ENCODE results near the gene ANGPTL2. TPM values are rescaled to one million over a fixed set of nuclear protein-coding genes. Genes with fewer than 3 reads are reported as not detected.
A peak's percentile ranks its signal among the peaks of the same experiment; 100 is the strongest.

The ANGPTL2 gene
- polyA plus RNA-seq, 4 donors: 8.0 to 72.4 (median 13.5) TPM

DNA sequence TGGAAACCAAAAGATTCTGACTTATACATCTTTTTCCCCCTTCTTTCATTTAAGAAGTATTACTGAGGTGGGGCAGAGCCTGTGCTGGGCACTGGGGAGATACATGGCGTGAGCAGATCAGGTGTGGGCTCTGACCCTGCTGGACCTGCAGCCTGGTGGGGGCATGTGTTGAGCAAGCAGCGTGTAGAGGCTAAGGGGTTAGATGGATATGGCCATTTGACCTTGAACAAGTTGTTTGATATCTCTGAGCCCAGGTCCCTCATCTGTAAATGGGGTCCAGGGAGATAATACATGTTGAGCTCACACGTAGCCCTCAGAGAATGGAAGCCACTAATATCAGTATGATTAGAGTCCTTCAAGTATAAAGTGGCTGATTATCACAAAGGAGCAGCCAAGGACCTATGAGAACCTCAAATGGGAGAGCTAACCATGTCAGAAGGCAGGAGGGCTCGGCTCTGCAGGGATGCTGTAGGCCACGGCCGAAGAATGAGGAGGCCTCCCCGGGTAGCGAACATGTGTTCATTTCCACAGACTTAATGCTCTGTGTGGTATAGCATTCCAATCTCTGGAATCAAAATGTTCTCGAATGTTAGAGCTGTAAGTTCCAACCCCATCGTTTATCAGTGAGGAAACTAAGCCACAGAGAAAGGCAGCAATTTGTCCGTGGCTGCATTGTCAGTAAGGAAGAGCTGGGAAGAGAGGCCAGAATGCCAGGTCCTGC lies 15.4 kb upstream of the ANGPTL2 start:
- DNase-seq (ENCODE audit: low read depth in 4 of 4, low spot score in 3 of 4): no peak

DNA sequence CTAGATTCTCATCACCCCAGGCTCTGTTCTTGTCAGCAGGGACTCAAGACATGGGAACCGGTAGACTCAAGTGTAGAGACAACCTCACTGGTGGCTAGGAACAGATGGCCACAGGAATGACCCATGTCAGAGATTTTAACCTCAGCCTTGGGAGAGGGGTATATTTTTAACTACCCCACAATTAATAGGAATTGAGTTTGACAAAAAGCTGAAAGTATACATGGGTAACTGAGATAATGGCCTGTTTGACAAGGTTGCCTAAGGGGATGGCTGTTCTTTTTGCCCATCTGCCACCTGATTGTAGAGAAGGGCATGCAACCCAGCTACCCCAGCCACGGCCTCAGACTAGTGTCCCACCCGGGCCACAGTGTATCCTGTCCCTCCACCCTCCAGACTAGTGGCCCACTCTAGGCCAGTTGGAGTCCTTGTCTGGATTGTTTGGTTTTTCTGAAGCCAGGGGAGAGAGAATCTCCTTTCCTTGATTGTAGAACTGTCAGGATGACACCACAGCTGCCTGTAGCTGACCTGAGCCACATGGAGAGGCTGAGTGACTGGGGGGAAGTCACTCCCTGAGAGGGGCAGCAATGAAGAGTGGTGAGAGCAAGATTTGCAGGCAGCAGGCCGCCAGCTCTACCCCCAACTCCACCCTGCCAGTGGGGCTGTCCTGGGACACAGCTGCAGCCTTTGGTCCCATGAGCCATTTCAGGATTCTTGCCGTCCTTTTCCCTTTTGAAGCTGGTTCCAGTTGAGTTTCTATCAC lies 14.6 kb upstream of the ANGPTL2 start:
- DNase-seq (ENCODE audit: low read depth in 4 of 4, low spot score in 3 of 4): no peak

DNA sequence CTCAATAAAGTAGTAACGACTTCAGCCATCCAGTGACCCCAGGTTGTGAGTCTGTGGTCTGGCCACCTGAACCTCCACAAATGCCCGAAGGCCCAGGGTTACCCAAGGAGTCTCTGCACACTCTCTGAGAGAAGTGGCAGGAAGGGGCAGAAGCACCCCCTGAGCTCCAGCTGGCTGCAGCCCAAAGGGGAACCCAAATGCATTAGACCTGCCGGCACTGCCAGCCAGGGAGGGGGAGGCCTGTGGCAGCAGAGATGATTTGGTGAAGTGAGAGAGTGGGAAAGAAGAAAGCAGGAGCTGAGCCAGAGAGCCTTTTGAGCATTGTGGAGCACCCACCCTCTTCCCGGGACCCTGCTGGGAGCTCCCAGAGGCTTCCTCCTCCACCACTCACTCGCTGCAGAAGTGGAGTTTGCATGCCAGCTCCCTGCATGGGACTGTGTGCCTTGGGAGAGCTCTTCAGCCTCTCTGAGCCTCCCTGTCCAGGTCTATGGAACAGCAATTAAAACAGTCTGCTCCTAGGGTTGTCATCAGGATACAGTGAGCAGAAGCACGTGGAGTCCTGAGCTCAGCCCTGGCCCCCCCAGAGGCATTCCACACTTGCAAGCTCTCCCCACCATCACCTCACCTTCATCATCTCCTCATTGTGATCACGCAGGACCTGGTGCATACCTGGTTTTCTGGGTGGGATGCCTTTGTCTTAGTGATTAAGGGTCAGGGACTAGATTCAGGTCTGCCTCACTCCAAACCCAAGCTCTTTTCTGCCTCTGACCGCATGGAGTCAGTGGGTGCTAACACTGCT lies 13.8 kb upstream of the ANGPTL2 start:
- DNase-seq (ENCODE audit: low read depth in 4 of 4, low spot score in 3 of 4): no peak

DNA sequence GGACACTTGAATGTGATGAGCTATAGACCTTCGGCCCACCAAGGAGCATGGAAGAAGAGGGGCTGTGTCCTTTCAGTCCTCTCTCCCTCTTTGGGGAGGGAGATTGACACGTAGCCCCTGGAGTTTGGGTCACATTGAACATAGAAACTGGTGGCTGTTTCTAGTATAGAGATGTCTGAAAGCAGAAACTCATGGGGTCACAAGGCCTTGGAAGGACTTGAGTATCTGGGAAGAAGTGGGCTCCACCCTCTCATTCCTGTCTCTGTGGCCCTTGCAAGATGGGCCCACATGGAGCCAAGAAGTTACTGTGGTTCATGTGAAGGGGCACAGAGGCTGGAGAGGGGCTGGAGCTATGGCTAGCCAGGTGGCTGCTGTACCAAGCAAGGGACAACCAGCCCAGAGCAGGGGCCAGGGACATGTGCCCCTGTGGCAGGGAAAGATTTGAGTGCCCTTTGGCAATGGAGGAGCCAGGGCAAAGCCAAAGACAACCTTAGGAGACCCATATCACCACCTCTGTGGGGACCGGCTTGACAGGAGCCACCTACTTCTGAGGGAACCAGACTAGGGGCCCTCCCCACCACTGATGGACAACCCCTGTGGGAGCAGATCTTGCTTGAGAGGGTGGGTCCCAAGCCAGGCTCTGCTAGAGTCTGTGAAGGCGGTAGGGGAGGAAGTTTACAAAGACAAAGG lies 12.8 kb upstream of the ANGPTL2 start:
- no peak for DNase-seq (ENCODE audit: low read depth in 4 of 4, low spot score in 3 of 4)

DNA sequence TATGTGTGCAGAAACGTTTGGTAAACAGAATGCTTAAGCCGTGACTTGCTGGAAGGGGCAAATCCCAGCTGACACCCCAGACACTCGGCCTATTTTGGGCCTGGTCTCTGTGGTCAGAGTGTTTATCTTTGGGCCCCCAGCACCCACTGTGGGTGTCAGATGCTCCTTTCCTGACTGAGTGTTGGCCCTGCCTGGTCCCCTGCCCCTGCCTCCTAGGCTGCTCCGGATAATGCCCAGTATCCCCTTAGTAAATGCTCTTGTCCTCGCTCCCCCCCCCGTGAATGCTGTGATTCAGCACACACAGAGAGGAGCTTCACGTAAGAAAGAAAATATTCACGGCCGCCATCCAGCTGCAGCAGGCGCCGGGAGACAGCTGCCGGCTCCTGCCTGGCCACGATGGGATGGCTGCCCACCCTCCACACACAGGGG lies 11.3 kb upstream of the ANGPTL2 start:
- no peak for DNase-seq (ENCODE audit: low read depth in 4 of 4, low spot score in 3 of 4)

DNA sequence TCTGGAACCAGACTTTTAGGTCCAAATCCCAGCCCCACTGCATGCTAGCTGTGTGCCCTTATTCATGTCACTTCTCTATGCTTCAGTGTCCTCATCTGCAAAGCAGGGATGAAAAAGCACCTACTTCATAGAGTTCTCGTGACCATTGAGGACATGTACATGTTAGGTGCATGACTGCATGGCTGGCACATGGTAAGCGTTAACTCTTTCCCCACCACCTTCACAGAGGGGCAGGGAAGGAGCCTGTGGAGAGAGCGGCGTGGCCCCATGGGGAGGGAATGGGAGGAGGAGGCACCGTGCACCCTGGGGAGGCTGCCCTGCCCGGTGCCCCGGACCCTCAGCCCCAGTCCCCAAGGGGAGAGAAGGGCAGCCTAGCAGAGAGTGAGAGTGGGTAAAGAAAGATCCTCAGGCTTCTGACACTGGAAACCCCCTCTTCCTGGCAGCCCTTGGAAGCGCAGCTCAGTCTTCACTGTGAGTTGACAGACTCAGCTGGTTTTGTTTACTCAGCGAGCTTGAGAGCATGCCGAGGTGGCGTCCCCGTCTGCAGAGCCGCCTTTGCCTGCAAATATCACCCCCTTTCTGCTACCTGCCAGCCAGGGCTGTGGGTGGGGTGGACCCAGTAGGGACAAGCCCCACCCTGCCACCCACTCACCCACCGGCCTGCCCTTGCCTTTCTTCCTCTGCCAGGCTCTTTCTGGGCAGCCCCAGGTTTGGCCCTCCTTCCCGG lies 10.6 kb upstream of the ANGPTL2 start:
- no peak for DNase-seq (ENCODE audit: low read depth in 4 of 4, low spot score in 3 of 4)

DNA sequence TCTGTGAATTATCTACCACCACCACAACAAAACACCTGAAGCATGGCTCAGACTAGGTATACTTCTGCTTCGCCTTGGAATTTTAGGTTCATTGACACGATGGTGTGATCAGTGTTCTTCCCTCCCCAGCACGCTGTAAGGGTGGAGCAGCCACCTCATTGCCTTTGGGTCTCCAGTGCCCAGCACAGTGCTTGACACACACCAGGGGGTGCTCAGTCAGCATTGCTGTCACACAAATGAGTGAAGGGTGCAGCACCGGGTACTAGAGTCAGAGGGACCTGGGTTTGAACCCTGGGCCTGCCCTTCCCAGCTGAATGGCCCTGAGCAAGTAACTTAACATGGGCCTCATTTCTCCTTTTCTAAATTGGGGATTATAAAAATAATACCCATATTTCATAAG lies 9.9 kb upstream of the ANGPTL2 start:
- DNase-seq (ENCODE audit: low read depth in 4 of 4, low spot score in 3 of 4): no peak

DNA sequence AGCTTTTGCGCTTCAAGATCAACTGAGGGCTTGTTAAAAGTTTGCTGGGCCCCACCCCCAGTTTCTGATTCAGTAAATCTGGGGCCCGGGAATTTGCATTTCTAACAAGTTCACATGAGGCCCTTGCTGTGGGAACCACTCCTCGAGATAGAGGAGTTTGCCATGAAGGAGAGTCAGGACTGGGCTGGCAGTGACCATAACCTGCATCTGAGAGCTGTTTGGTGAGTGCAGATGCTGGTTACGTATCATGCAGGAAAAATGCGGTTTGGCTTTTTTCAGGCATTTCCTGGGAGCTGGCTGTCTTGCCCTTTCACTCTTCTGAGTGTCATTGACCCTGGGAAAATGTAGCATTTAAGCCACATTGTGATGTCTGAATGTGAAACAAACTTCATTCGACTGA lies 9.4 kb upstream of the ANGPTL2 start:
- no peak for DNase-seq (ENCODE audit: low read depth in 4 of 4, low spot score in 3 of 4)

DNA sequence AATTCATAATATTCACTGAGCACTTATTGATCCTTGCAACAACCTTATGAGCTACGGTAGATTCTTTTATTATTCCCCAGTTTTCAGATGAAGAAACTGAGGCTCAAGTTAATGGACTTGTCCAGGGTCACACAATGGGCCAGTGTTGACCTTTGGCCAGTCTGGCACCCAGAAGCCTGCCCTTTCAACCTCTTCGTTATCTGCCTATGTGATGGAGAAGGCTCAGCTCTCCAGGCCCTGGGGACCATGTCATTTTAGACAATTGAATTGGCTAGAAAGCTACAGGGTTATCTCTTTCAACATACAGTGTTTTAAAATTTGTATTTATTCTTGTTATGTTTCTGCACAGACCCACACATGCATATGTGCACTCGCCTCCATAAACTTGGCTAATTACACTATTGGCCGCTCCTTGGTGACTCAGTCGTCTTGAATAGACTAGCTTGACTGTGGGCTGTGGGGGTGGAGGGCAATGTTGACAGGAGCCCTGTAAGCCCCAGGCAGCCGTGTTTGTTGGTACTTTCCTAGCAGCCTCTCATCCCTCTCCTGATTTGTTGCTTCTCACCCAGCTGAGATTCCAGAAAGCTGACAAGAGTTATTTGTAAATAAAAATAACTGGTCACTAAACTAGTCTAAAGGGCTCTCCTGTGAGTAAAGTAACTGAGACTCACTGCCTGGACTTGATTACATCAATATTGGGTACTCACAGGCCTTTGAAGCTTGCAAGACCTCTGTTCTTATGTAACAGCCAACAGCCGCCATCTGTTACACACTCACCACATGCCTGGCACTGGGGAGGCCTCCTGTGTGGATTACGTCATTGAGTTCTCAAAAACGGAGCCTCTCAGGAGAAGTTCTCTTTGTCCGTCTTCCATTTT lies 8.5 kb upstream of the ANGPTL2 start:
- DNase-seq (ENCODE audit: low read depth in 4 of 4, low spot score in 3 of 4): no peak

DNA sequence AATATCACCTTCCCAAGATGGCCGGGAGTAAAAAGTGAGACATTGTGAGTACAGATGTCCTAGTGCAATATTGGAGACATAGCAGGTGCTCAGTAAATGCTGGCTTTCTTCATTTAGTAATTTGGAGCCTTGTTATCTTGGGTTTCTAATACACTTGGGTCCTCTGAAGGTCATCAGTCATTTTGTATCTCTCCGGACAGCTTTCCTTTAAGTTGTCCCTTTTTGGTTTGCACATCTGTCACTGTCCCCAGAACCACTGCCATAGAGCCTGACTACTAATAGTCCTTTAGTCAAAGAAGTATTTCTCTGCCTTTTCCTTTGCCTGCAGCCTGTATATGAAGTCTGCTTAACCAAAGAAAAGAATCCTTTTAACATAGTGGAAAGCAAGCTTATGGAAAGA lies 7.8 kb upstream of the ANGPTL2 start:
- no peak for DNase-seq (ENCODE audit: low read depth in 4 of 4, low spot score in 3 of 4)

DNA sequence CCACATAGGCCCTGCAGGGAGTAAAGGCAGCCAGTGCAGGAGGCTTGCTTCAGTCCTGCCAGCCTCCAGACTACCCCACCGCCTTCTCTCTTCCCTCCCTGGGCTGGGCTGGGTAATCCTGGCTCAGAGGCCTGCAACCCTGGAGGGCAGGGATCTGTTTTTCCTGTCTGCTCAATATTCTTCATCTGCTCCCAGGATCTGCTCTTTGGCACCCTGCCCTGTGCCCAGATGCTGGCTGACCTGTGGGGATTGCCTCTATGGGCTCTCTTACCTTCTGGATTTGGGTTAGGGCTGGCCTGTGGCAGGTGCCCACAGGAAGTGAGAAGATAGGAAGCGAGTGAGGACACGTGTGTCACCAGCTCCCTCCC lies 7.3 kb upstream of the ANGPTL2 start:
- DNase-seq (ENCODE audit: low read depth in 4 of 4, low spot score in 3 of 4): no peak

DNA sequence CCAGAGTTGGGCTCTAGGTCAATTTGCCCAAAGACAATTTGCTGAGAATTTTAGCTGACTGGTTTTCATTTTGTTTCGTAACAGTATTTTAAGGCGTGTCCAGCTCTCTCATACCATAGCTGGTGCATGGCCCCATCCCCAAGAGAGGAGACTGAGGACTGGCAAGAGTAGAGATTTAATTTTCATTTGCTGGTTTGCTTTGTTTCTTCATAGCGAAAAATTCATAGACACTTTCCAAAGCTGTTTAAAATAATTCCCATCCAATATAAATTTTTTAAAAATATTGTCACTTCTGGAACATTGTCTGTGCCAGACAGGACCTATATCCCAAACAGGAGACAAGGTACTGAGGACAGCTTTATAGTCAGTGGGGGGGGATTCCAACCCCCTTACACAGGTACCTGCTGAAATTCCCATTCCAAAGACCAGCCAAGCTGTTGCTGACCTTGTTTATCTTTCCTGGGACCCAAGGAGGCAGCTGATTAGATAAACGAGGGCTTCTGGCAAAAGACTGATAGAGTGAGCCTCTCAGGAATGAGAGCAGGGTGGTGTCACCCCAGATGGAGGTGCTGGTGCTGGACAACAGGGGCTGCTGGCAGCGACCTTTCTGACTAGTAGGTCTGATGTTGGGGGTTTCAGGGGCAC lies 6.8 kb upstream of the ANGPTL2 start:
- no peak for DNase-seq (ENCODE audit: low read depth in 4 of 4, low spot score in 3 of 4)

DNA sequence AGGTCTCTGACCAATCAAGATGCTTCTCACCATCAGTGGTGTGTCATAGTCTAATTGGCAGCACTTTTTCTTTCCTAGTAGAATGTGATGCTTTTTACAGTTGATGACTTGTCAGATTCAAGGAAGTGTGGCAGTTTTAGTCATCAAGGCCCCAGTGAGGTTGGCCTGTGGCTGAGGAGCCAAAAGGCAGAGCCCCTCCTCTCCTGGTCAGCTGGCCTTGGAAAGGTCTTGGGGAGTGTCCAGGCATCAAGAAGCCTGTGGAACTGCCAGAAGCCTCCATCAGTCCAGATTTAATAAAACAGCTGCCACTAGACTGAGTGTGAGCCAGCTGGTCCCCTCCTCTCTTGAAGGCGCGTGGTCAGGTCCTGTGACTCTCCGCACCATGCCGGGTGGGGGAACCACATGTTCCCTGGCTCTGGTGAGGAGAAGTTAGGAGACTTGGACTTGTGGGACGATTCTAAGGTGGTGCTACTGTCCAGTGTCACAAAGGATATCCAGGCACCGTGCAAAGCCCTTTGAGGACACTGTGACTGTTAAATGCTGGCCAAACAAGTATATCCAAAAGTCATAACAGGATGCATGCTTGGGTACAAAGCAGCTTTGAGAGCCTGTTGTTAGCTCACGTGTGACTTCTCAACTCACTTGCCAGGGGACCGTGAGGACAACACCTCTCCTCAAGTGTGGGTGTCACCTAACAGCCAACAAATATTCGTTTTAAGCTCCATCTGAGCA lies 6.1 kb upstream of the ANGPTL2 start:
- DNase-seq (ENCODE audit: low read depth in 4 of 4, low spot score in 3 of 4): no peak

DNA sequence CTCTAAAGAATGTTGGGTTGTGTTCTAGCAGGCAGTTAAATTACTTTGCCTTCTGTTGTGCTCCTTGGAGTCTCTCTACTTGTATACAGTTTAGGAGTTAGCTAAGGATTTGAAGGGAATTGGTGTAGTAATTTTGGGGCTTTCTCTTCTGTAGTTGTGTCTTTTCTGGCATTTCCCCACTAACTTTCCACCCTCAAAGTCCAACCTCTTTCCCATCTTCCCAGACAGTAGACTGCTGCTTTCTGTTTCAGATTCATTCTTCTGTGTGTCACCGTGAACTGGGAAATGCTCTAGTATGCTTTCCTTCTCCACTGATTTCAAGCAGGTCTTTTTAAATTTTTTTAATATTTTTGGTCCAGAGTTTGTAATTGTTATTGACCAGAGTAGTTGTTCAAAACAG lies 4.5 kb upstream of the ANGPTL2 start:
- DNase-seq (ENCODE audit: low read depth in 4 of 4, low spot score in 3 of 4): no peak

DNA sequence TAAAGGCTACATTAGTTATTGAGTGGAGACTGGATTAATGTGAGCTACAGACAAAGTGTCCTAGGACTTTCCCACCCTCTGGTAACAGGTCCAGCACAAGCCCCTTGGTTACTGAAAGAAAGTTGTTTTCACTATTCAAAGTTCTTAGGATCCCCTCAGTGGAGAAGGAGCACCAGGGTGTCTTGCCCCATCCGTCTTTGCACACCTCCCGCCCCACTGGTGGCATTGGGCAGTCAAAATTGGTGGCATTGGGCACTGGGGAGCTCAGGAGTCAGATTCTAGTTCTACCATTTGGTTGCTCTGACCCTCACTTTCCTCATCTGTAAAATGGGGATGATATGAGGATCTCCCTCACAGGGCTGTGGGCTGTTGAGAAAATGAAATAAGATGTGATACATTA lies 2.4 kb upstream of the ANGPTL2 start:
- no peak for DNase-seq (ENCODE audit: low read depth in 4 of 4, low spot score in 3 of 4)

DNA sequence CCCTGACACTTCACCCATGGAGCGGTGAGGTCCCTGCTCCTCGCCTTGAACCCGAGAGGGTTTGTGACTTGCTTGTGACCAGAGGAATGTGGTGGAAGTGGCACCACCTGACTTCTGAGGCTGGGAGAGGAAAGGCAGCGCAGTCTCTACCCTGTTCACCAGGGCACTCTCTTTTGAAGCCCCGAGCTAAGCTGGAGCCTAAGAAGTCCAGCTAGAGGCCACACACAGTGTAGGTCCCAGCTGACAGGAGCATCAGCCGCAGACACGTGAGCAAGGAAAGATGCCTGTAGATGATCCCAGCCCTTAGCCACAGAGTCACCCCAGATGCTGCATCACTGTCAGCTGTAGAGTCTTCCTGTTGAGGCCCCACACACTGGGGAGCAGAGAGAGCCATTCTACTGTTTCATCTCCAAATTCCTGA lies 1.7 kb upstream of the ANGPTL2 start:
- DNase-seq (ENCODE audit: low read depth in 4 of 4, low spot score in 3 of 4): no peak

DNA sequence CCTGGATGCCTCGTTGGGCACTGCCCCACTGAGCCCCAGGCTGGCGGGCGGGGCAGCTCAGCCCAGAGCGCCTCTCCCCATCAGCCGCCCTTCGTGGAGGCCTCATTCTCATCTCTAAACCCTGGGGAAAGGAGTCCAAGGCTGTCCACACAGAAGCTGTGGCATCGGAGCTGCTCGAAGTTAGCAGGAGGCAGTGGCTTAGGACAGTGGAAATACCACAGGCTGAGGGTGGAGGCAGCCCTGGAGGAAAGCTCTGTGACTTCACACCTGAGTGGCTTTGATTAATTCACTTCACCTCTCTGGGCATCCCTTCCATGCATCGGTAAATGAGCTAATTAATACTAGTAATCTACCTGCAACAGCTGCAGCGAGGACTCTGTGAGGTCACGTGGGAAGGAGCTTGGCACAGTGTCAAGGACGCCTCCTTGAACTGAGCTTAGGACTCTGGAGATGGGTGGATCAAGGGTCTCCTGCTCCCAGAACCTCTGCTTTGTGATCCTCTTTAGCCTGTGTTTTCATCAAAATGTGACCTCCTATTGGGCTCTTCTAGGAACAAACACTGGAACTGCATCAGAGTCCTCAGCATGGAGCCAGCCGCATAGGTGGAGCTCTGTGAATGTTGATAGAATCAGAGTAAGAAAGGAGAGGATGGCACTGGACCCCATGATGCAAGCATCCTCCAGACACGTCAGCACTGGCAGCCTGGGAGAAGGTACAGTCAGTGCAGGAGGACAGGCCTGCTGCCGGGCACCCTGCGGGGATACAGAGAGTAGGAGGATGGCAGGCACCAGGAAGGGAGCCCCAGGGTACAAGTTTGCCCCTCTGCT lies 842 bp upstream of the ANGPTL2 start:
- peak in 3 of 4 donors; percentile 35 to 51 (median 48) for DNase-seq (ENCODE audit: low read depth in 4 of 4, low spot score in 3 of 4)

Measured in left renal pelvis (tissue), 4 donors.